T-helper 2 cell treated with Interferon-gamma antibody and Interleukin-4, amounts not matched to agents 100 ng/mL and 5 ng/mL, for 36 hours (primary cell): ENCODE data around the gene PTGDS. TPM values are rescaled to one million over a fixed set of nuclear protein-coding genes. Genes with fewer than 3 reads are reported as not detected.

Experiments used
- intact Hi-C: fragments of 100-400 bp; cut with micrococcal nuclease; formaldehyde crosslinking; loops from one replicate; pipeline ENCODE4 v1.15.1; 2023
- total RNA-seq: library from RNA; stranded (reverse); gene quantifications from 2 replicates; pipeline ENCODE4 v1.2.3, GENCODE V29; 2022

The PTGDS gene
- total RNA-seq, 1 donor from 2014 or later: 6.5 TPM

- intact Hi-C loops: no loop called here
Measured at GRCh38 chr9:136972335-136972734, 5.0 kb upstream of the PTGDS start.

GRCh38 chr9:136972743-136973142 lies 4.6 kb upstream of the PTGDS start:
- intact Hi-C loops: no loop called here

- intact Hi-C loops: no loop called here
Measured at GRCh38 chr9:136973618-136974617, 3.4 kb upstream of the PTGDS start.

GRCh38 chr9:136974817-136975535 lies 2.3 kb upstream of the PTGDS start:
- intact Hi-C loops: no loop called here

GRCh38 chr9:136975644-136976043 lies 1.7 kb upstream of the PTGDS start:
- intact Hi-C loops: no loop called here

- intact Hi-C loops: loop anchor here (1.0 kb wide), 3 partner anchors 15 to 45 kb away; partner anchors contain the start of gene PAXX
Measured at GRCh38 chr9:136977649-136978072, 357 bp downstream of the PTGDS start.

GRCh38 chr9:136978073-136978864 lies 965 bp downstream of the PTGDS start:
- intact Hi-C loops: loop anchor here (1.0 kb wide), 3 partner anchors 14 to 44 kb away; partner anchors contain the start of gene PAXX

- intact Hi-C loops: loop anchor here (1.0 kb wide), 3 partner anchors 13 to 43 kb away; partner anchors contain the start of gene PAXX
Measured at GRCh38 chr9:136978865-136979544, 1.7 kb downstream of the PTGDS start.

- intact Hi-C loops: no loop called here
Measured at GRCh38 chr9:136979769-136980587, 2.7 kb downstream of the PTGDS start.

GRCh38 chr9:136980669-136981478 lies 3.6 kb downstream of the PTGDS start:
- intact Hi-C loops: no loop called here

GRCh38 chr9:136981588-136982231 lies 4.4 kb downstream of the PTGDS start:
- intact Hi-C loops: no loop called here

- intact Hi-C loops: no loop called here
Measured at GRCh38 chr9:136982232-136983051, 5.1 kb downstream of the PTGDS start, which contains the start of gene LCNL1. Gene LCNL1 (plus strand): TSS chr9:136982993. CDS start chr9:136983587, 594 bp downstream.

GRCh38 chr9:136983167-136983566 lies 5.9 kb downstream of the PTGDS start:
- intact Hi-C loops: no loop called here

GRCh38 chr9:136983656-136984314 lies 6.5 kb downstream of the PTGDS start:
- intact Hi-C loops: no loop called here

- intact Hi-C loops: no loop called here
Measured at GRCh38 chr9:136984464-136985026, 7.2 kb downstream of the PTGDS start.

- intact Hi-C loops: no loop called here
Measured at GRCh38 chr9:136985027-136985602, 7.8 kb downstream of the PTGDS start.
